GM10248 (cell line): ENCODE results near the gene CHD2.

Experiments
- CTCF ChIA-PET: fragments of 300-600 bp; sonication (Branson Sonifier 250); formaldehyde crosslinking; extraction: SDS; loops from one replicate; lab custom pipeline; 2021; ENCODE audit warnings: antibody characterized with exemption; lab: Yijun Ruan, JAX
- POLR2A ChIA-PET: fragments of 350-650 bp; sonication (Branson Sonifier 250); formaldehyde crosslinking; extraction: SDS; loops from one replicate; lab custom pipeline; 2020; ENCODE audit warnings: antibody characterized with exemption; lab: Yijun Ruan, JAX
- DNase-seq: peaks from one replicate; pipeline ENCODE4 v3.0.0; 2012; ENCODE audit errors: extremely low spot score
- TF ChIP-seq, protein P1 (sequence below): IDR thresholded peaks from 2 replicates; pipeline ENCODE4 v1.5.1; 2012; ENCODE audit warnings: mild to moderate bottlenecking, low read depth; ENCODE audit errors: extremely low read depth, missing control alignments, control extremely low read depth

The CHD2 gene

DNA sequence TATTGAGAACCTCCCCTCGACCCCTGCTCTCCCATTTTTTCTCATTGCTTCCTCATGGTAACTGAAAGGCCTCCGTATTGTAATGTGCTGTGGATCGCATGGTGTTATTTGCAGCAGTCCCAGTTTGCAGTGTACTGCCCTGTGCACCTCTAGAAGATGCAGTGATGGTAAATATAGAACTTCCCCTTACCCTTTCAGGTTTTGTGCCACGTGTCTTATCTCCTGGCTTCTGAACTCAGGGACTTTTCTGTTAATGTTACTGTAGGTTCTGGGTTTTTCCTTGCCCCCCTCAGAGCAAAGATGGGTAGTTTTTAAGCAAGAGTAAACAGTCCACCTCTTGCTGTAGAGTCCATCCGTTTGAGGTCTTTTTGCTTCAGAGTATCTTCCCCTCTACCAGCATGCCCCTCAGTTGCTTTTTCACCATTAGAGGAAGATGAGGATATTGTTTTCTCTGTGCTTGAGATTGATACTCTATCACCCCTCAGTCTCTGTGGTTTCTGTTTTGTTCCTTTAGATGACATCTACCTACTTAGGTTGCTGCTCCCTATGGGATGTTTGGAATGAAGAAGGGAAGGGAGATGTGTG is 22.4 kb downstream of the CHD2 start:
- POLR2A ChIA-PET = interaction anchor here (0.7 to 1.5 kb wide), 2 partner anchors 16 to 19 kb away, joined by 4 to 6 read pairs; no protein-coding TSS in a partner anchor
- peak; percentile 42 for DNase-seq
- CTCF ChIA-PET = interaction anchor here (1.3 to 10.0 kb wide), 5 partner anchors 9 to 125 kb away, joined by 4 to 106 read pairs (median 21); no protein-coding TSS in a partner anchor
- TF ChIP-seq, protein P1, sequence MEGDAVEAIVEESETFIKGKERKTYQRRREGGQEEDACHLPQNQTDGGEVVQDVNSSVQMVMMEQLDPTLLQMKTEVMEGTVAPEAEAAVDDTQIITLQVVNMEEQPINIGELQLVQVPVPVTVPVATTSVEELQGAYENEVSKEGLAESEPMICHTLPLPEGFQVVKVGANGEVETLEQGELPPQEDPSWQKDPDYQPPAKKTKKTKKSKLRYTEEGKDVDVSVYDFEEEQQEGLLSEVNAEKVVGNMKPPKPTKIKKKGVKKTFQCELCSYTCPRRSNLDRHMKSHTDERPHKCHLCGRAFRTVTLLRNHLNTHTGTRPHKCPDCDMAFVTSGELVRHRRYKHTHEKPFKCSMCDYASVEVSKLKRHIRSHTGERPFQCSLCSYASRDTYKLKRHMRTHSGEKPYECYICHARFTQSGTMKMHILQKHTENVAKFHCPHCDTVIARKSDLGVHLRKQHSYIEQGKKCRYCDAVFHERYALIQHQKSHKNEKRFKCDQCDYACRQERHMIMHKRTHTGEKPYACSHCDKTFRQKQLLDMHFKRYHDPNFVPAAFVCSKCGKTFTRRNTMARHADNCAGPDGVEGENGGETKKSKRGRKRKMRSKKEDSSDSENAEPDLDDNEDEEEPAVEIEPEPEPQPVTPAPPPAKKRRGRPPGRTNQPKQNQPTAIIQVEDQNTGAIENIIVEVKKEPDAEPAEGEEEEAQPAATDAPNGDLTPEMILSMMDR = no peak

- CTCF ChIA-PET = interaction anchor here (1.1 to 10.0 kb wide), 6 partner anchors 8 to 127 kb away, joined by 3 to 106 read pairs (median 10); no protein-coding TSS in a partner anchor
- TF ChIP-seq, protein P1 = no peak
- POLR2A ChIA-PET = no interaction called here
- no peak for DNase-seq
These were observed 24.1 kb downstream of the CHD2 start for GRCh38 chr15:92924216-92924615.

DNA sequence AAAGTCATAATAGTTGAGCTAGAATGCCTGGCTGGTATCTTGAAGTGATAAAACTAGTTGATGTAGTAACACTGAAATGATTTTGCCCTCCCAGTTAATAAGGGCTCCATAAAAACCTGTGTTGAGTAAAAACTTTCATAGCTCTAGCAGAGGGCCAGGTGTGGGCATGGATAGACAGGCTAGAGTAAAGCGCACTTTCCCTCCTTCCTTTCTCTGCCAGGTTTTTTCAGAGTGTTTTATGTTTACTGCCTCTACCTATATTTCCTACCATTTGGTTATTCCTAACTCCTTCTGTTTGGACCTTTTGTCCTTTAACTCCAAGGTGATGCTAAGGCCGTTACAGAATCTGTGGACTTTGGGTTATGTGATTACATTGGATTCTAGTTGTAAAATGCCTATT is 25.3 kb downstream of the CHD2 start:
- POLR2A ChIA-PET = no interaction called here
- TF ChIP-seq, protein P1 = no peak
- CTCF ChIA-PET = interaction anchor here (1.2 to 10.0 kb wide), 6 partner anchors 9 to 128 kb away, joined by 3 to 106 read pairs (median 9); no protein-coding TSS in a partner anchor
- no peak for DNase-seq

GRCh38 chr15:92928225-92928750 is 28.2 kb downstream of the CHD2 start:
- DNase-seq = no peak
- TF ChIP-seq, protein P1 = no peak
- ChIA-PET CTCF (interaction anchor here (1.4 to 10.0 kb wide), 3 partner anchors 10 to 131 kb away, joined by 5 to 106 read pairs (median 7); no protein-coding TSS in a partner anchor), POLR2A (interaction anchor here (1.1 kb wide), 1 partner anchor 15 kb away, joined by 3 read pairs; no protein-coding TSS in a partner anchor)

GRCh38 chr15:92929002-92929401 is 28.9 kb downstream of the CHD2 start:
- no peak for DNase-seq
- ChIA-PET POLR2A (no interaction called here), CTCF (interaction anchor here (1.4 to 10.0 kb wide), 3 partner anchors 11 to 132 kb away, joined by 5 to 106 read pairs (median 7); no protein-coding TSS in a partner anchor)
- TF ChIP-seq, protein P1 = no peak

- TF ChIP-seq, protein P1 = no peak
- ChIA-PET POLR2A (no interaction called here), CTCF (interaction anchor here (0.8 to 10.0 kb wide), 5 partner anchors 12 to 133 kb away, joined by 3 to 106 read pairs (median 3); no protein-coding TSS in a partner anchor)
These were observed 30.0 kb downstream of the CHD2 start for GRCh38 chr15:92930054-92930621.

More at GRCh38 chr15:92930054-92930621, 30.0 kb downstream of the CHD2 start:
- DNase-seq = no peak
